ENCODE results near the gene SLC30A1.
"Not testable (repeated sequence)": the region's sequence is repeated elsewhere in the genome, so short reads cannot be mapped to it uniquely, and the experiment has no call there.

SLC30A1 gene

GRCh38 chr1:211541720-211542477, 37.1 kb downstream of the SLC30A1 start:
- peak; percentile 55 for DNase-seq

GRCh38 chr1:211541278-211541677, 37.7 kb downstream of the SLC30A1 start:
- no peak for DNase-seq

GRCh38 chr1:211540824-211541223, 38.1 kb downstream of the SLC30A1 start:
- not testable (repeated sequence) for DNase-seq

- DNase-seq = no peak
Measured at GRCh38 chr1:211538287-211538686, 40.7 kb downstream of the SLC30A1 start.

GRCh38 chr1:211537253-211537652, 41.7 kb downstream of the SLC30A1 start:
- no peak for DNase-seq

- DNase-seq = no peak
Measured at GRCh38 chr1:211536606-211537005, 42.4 kb downstream of the SLC30A1 start.

- DNase-seq = no peak
Measured at GRCh38 chr1:211535346-211535745, 43.6 kb downstream of the SLC30A1 start.

- DNase-seq = no peak
Measured at GRCh38 chr1:211534545-211535291, 44.2 kb downstream of the SLC30A1 start.

- DNase-seq = no peak
Measured at GRCh38 chr1:211532088-211532444, 46.9 kb downstream of the SLC30A1 start.

GRCh38 chr1:211531194-211532087, 47.5 kb downstream of the SLC30A1 start:
- no peak for DNase-seq

- no peak for DNase-seq
Measured at GRCh38 chr1:211530102-211530501, 48.9 kb downstream of the SLC30A1 start.

GRCh38 chr1:211529453-211529852, 49.5 kb downstream of the SLC30A1 start:
- DNase-seq = no peak

- no peak for DNase-seq
Measured at GRCh38 chr1:211529011-211529410, 50.0 kb downstream of the SLC30A1 start.

GRCh38 chr1:211527888-211528287, 51.1 kb downstream of the SLC30A1 start:
- no peak for DNase-seq

GRCh38 chr1:211527006-211527405, 52.0 kb downstream of the SLC30A1 start:
- DNase-seq = no peak

- DNase-seq = no peak
Measured at GRCh38 chr1:211526101-211526500, 52.9 kb downstream of the SLC30A1 start.

- DNase-seq = no peak
Measured at GRCh38 chr1:211525101-211525676, 53.8 kb downstream of the SLC30A1 start.

- no peak for DNase-seq
Measured at GRCh38 chr1:211524521-211524920, 54.4 kb downstream of the SLC30A1 start.

GRCh38 chr1:211522804-211523203, 56.2 kb downstream of the SLC30A1 start:
- DNase-seq = no peak

Measured in femur (tissue), 1 donor.